PC-9 (cell line): ENCODE data around the gene ADTRP. TPM values are rescaled to one million over a fixed set of nuclear protein-coding genes. Genes with fewer than 3 reads are reported as not detected.

Source experiments
- BruUV-seq: library from RNA; stranded (reverse); fragments of 400-500 nt; replicated peaks from 2 replicates; lab custom pipeline; 2021; lab: Mats Ljungman, UMichigan
- CTCF ChIA-PET: fragments of 300-600 bp; sonication (Branson Sonifier 250); formaldehyde crosslinking; loops from one replicate; lab custom pipeline; 2022; ENCODE audit warnings: antibody characterized with exemption; lab: Charles Lee
- POLR2A ChIA-PET: fragments of 300-600 bp; sonication (Branson Sonifier 250); formaldehyde crosslinking; loops from one replicate; lab custom pipeline; 2022; ENCODE audit warnings: antibody characterized with exemption; ENCODE audit not compliant: unreplicated experiment; lab: Charles Lee
- DNase-seq, 2 experiments: peaks; one replicate each; pipeline versions ENCODE4 v3.0.0 to v3.0.0-alpha.2; 2015 to 2022; ENCODE audit warnings: mixed read lengths in 1 of 2
- H2AFZ ChIP-seq: fragments of 200-600 bp; sonication (generic); 2 replicates; pipeline ENCODE4 v1.8.1; 2017; ENCODE audit warnings: antibody characterized with exemption
- H3F3A ChIP-seq: fragments of 200-600 bp; sonication (generic); 2 replicates; pipeline ENCODE4 v1.8.1; 2017; ENCODE audit warnings: antibody characterized with exemption, mild to moderate bottlenecking, low read depth; ENCODE audit not compliant: insufficient read depth
- H3K27ac ChIP-seq: fragments of 200-600 bp; sonication (generic); 2 replicates; pipeline ENCODE4 v1.6.1; 2016; ENCODE audit warnings: mixed run types
- H3K27me3 ChIP-seq: fragments of 200-600 bp; sonication (generic); 2 replicates; pipeline ENCODE4 v1.6.1; 2016; ENCODE audit warnings: low read depth, mixed run types; ENCODE audit not compliant: insufficient read depth
- H3K36me3 ChIP-seq: fragments of 200-600 bp; sonication (generic); 2 replicates; pipeline ENCODE4 v1.6.1; 2016; ENCODE audit warnings: low read depth, mixed run types
- H3K4me1 ChIP-seq: fragments of 200-600 bp; sonication (generic); replicated peaks from 2 replicates; pipeline ENCODE4 v1.6.1; 2016; ENCODE audit warnings: mixed run types; ENCODE audit not compliant: insufficient read depth
- H3K4me2 ChIP-seq: fragments of 200-600 bp; sonication (generic); 2 replicates; pipeline ENCODE4 v1.6.1; 2017; ENCODE audit warnings: mixed run types
- H3K4me3 ChIP-seq: fragments of 200-600 bp; sonication (generic); 2 replicates; pipeline ENCODE4 v1.6.1; 2016; ENCODE audit warnings: mixed run types
- H3K79me2 ChIP-seq: fragments of 200-600 bp; sonication (generic); 2 replicates; pipeline ENCODE4 v1.6.1; 2017; ENCODE audit warnings: low read depth, mixed run types
- H3K9me2 ChIP-seq: fragments of 200-600 bp; sonication (generic); 2 replicates; pipeline ENCODE4 v1.8.1; 2017; ENCODE audit warnings: mild to moderate bottlenecking; ENCODE audit not compliant: insufficient read depth
- H3K9me3 ChIP-seq: fragments of 200-600 bp; sonication (generic); 2 replicates; pipeline ENCODE4 v1.8.1; 2016; ENCODE audit warnings: low read depth; ENCODE audit not compliant: insufficient read depth
- H4K20me1 ChIP-seq: fragments of 200-600 bp; sonication (generic); 2 replicates; pipeline ENCODE4 v1.8.1; 2017; ENCODE audit not compliant: insufficient read depth
- EZH2 ChIP-seq: fragments of 200-600 bp; sonication (generic); IDR thresholded peaks from 2 replicates; pipeline ENCODE4 v1.8.0; 2017; ENCODE audit warnings: antibody characterized with exemption, low read depth
- intact Hi-C: fragments of 100-400 bp; cut with micrococcal nuclease; formaldehyde crosslinking; loops from one replicate; pipeline ENCODE4 v1.10.0; 2022; ENCODE audit not compliant: unreplicated experiment
- total RNA-seq: library from RNA; stranded (reverse); gene quantifications from 2 replicates; pipeline ENCODE4 v1.2.3, GENCODE V29; 2021
- TF ChIP-seq, protein P1 (sequence below): fragments of 200-600 bp; sonication (generic); conservative IDR thresholded peaks from 2 replicates; pipeline ENCODE4 v1.6.1; 2017; ENCODE audit warnings: mixed run types, antibody characterized with exemption, mild to moderate bottlenecking, moderate library complexity

Gene ADTRP
- total RNA-seq, 1 experiment from 2014 or later, result 4.1 TPM

DNA sequence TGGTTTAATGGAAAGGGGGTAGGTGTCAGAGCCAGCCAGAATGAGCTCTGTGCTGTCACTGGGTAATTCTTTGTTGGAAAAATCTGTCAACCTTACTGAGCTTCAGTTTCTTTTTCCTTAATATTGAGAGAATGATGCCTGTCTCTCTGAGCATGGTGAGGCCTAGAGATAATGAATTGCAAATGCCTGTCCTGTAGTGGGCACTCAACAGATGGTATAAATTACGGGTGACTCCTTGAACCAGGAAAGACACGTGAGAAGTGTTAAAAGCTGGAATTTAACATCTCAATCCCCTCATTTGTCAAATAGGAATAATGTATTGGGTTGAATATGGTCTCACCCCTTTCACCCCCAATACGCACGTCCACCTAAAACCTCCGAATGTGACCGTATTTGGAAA is 74.9 kb downstream of the ADTRP start:
- H3K9me2 ChIP-seq, result no peaks in the 10 kb centered on the region
- no peak overlapping the region for H3K27ac ChIP-seq
- no peaks in the 10 kb centered on the region for H3K36me3 ChIP-seq
- no peaks in the 10 kb centered on the region for H3K4me1 ChIP-seq
- no peaks in the 10 kb centered on the region for H4K20me1 ChIP-seq
- H3K79me2 ChIP-seq, result no peaks in the 10 kb centered on the region
- TF ChIP-seq, protein P1, sequence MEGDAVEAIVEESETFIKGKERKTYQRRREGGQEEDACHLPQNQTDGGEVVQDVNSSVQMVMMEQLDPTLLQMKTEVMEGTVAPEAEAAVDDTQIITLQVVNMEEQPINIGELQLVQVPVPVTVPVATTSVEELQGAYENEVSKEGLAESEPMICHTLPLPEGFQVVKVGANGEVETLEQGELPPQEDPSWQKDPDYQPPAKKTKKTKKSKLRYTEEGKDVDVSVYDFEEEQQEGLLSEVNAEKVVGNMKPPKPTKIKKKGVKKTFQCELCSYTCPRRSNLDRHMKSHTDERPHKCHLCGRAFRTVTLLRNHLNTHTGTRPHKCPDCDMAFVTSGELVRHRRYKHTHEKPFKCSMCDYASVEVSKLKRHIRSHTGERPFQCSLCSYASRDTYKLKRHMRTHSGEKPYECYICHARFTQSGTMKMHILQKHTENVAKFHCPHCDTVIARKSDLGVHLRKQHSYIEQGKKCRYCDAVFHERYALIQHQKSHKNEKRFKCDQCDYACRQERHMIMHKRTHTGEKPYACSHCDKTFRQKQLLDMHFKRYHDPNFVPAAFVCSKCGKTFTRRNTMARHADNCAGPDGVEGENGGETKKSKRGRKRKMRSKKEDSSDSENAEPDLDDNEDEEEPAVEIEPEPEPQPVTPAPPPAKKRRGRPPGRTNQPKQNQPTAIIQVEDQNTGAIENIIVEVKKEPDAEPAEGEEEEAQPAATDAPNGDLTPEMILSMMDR, result no peak
- TF ChIP-seq EZH2, result no peak
- POLR2A ChIA-PET, result no interaction called here
- H3F3A ChIP-seq, result no peaks in the 10 kb centered on the region
- no peaks in the 10 kb centered on the region for H3K27me3 ChIP-seq
- intact Hi-C loops, result loop anchor here (2.0 to 5.0 kb wide), 4 partner anchors 69 to 899 kb away; no protein-coding TSS in a partner anchor
- CTCF ChIA-PET, result no interaction called here
- H3K4me3 ChIP-seq, result no peak overlapping the region
- H3K4me2 ChIP-seq, result no peak overlapping the region
- BruUV-seq, result no TSS peak
- no peak for DNase-seq
- H3K9me3 ChIP-seq, result no peaks in the 10 kb centered on the region
- no peak overlapping the region for H2AFZ ChIP-seq

DNA sequence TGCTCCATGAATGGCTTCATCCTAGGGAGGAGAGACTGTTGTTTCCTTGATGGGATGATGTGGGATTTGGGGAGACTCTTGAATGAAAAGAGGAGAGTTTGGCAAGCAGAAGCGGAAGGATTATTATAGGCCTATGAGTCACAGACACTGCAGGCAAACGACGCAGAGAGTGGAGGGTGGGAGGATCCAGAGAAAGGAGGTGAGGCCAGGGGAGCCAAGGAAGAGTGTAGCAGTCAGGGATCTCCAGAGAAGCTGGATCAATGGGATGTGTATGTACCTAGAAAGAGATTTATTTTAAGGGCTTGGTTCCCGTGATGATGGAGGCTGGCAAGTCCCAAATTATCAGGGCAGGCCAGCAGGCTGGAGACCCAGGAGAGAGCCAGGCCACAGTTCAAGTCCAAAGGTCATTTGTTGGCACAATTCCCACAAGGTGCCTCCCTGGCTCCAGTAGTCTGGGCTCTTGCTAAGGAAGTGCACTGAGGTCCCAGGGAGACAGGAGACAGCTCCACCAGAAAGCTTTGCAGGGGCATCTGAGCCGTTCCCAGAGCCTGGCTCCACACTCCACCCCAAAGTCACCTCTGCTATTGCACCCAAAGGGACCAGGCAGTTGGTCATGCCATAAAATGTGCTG is 76.0 kb downstream of the ADTRP start:
- H3K27me3 ChIP-seq, result no peaks in the 10 kb centered on the region
- ChIA-PET CTCF (interaction anchor here (0.6 kb wide), 1 partner anchor 239 kb away, joined by 6 read pairs; no protein-coding TSS in a partner anchor), POLR2A (no interaction called here)
- no peaks in the 10 kb centered on the region for H3K4me1 ChIP-seq
- H3F3A ChIP-seq, result no peaks in the 10 kb centered on the region
- no TSS peak for BruUV-seq
- H4K20me1 ChIP-seq, result no peaks in the 10 kb centered on the region
- H3K4me3 ChIP-seq, result no peak overlapping the region
- H3K36me3 ChIP-seq, result no peaks in the 10 kb centered on the region
- H3K9me3 ChIP-seq, result no peaks in the 10 kb centered on the region
- no peak overlapping the region for H2AFZ ChIP-seq
- H3K9me2 ChIP-seq, result no peaks in the 10 kb centered on the region
- H3K27ac ChIP-seq, result no peak overlapping the region
- peak in 1 of 2 experiments; percentile 41 for DNase-seq
- H3K4me2 ChIP-seq, result no peak overlapping the region
- no peaks in the 10 kb centered on the region for H3K79me2 ChIP-seq
- no peak for TF ChIP-seq EZH2
- TF ChIP-seq, protein P1, result no peak
- intact Hi-C loops, result loop anchor here (2.0 to 5.0 kb wide), 4 partner anchors 70 to 900 kb away; no protein-coding TSS in a partner anchor

DNA sequence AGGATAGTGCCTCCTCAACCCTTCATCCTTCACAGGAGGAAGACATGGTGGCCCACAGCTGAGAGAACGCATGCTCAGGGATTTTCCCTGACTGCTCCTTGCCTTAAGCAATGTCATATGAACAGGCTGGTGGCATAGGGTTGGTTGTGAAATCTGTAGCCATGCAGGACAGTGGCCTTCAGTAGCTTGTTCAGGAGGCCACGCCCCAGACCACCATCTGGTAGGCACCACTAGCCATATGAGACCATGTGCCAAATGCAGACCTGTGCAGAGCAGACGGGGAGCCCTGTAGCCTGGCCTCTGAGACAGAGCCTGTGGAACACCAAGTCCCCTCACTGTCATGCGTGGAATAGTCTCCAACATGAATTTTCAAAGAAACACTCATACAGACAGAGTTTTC is 76.5 kb downstream of the ADTRP start:
- no peaks in the 10 kb centered on the region for H3K79me2 ChIP-seq
- H3K27me3 ChIP-seq, result no peaks in the 10 kb centered on the region
- H3K36me3 ChIP-seq, result no peaks in the 10 kb centered on the region
- no peaks in the 10 kb centered on the region for H4K20me1 ChIP-seq
- ChIA-PET POLR2A (interaction anchor here (0.6 kb wide), 1 partner anchor 310 kb away, joined by 4 read pairs; the partner anchor contains the start of gene HIVEP1), CTCF (interaction anchor here (0.6 kb wide), 1 partner anchor 240 kb away, joined by 6 read pairs; no protein-coding TSS in a partner anchor)
- no peaks in the 10 kb centered on the region for H3K9me2 ChIP-seq
- no peaks in the 10 kb centered on the region for H3K9me3 ChIP-seq
- no peak for TF ChIP-seq EZH2
- TF ChIP-seq, protein P1, result no peak
- BruUV-seq, result no TSS peak
- intact Hi-C loops, result loop anchor here (2.0 to 5.0 kb wide), 4 partner anchors 70 to 900 kb away; no protein-coding TSS in a partner anchor
- H3K4me3 ChIP-seq, result no peak overlapping the region
- H3K27ac ChIP-seq, result no peak overlapping the region
- no peaks in the 10 kb centered on the region for H3F3A ChIP-seq
- no peaks in the 10 kb centered on the region for H3K4me1 ChIP-seq
- peak in 1 of 2 experiments; percentile 5 for DNase-seq
- H3K4me2 ChIP-seq, result no peak overlapping the region
- H2AFZ ChIP-seq, result no peak overlapping the region
